MM.1S (cell line): ENCODE data around the gene RPL19.

Experiments used
- DNase-seq: peaks from one replicate; pipeline ENCODE4 v3.0.0-alpha.2; 2015
- H2AFZ ChIP-seq: fragments of 300-600 bp; sonication (generic); 2 replicates; pipeline ENCODE4 v1.6.0; 2016; ENCODE audit warnings: antibody characterized with exemption, low read length
- H3F3A ChIP-seq: fragments of 300-600 bp; sonication (generic); 2 replicates; pipeline ENCODE4 v1.6.1; 2016; ENCODE audit warnings: mild to moderate bottlenecking, antibody characterized with exemption, low read length, moderate library complexity, mixed read lengths; ENCODE audit not compliant: insufficient read depth
- H3K27ac ChIP-seq: fragments of 300-600 bp; sonication (generic); 2 replicates; pipeline ENCODE4 v1.5.1; 2016; ENCODE audit warnings: mild to moderate bottlenecking, low read length
- H3K27me3 ChIP-seq: fragments of 300-600 bp; sonication (generic); replicated peaks from 2 replicates; pipeline ENCODE4 v1.6.0; 2016; ENCODE audit warnings: low read length; ENCODE audit not compliant: insufficient read depth
- H3K36me3 ChIP-seq: fragments of 300-600 bp; sonication (generic); replicated peaks from 2 replicates; pipeline ENCODE4 v1.6.1; 2016; ENCODE audit warnings: mild to moderate bottlenecking, low read length, mixed read lengths; ENCODE audit not compliant: insufficient read depth
- H3K4me1 ChIP-seq: fragments of 300-600 bp; sonication (generic); 2 replicates; pipeline ENCODE4 v1.6.1; 2016; ENCODE audit warnings: low read length, mixed read lengths
- H3K4me2 ChIP-seq: fragments of 300-600 bp; sonication (generic); 2 replicates; pipeline ENCODE4 v1.6.0; 2016; ENCODE audit warnings: low read depth, low read length
- H3K4me3 ChIP-seq: fragments of 300-600 bp; sonication (generic); 2 replicates; pipeline ENCODE4 v1.5.1; 2016; ENCODE audit warnings: low read length, mixed read lengths
- H3K79me2 ChIP-seq: fragments of 300-600 bp; sonication (generic); 2 replicates; pipeline ENCODE4 v1.6.1; 2016; ENCODE audit warnings: mixed run types, low read length, mixed read lengths
- H3K9ac ChIP-seq: fragments of 300-600 bp; sonication (generic); 2 replicates; pipeline ENCODE4 v1.6.1; 2016; ENCODE audit warnings: low read length, mixed read lengths
- H3K9me2 ChIP-seq: fragments of 300-600 bp; sonication (generic); replicated peaks from 2 replicates; pipeline ENCODE4 v1.6.1; 2016; ENCODE audit warnings: mild to moderate bottlenecking, low read length, mixed read lengths; ENCODE audit not compliant: insufficient read depth
- H3K9me3 ChIP-seq: fragments of 300-600 bp; sonication (generic); replicated peaks from 2 replicates; pipeline ENCODE4 v1.6.1; 2016; ENCODE audit warnings: mild to moderate bottlenecking, low read length, mixed read lengths; ENCODE audit not compliant: insufficient read depth
- H4K20me1 ChIP-seq: fragments of 300-600 bp; sonication (generic); 2 replicates; pipeline ENCODE4 v1.6.1; 2016; ENCODE audit warnings: mild to moderate bottlenecking, low read length, moderate library complexity, mixed read lengths; ENCODE audit not compliant: insufficient read depth
- CTCF ChIP-seq: fragments of 300-600 bp; sonication (generic); IDR thresholded peaks from 2 replicates; pipeline ENCODE4 v1.5.1; 2016; ENCODE audit warnings: antibody characterized with exemption, low read length, mixed read lengths
- EZH2 ChIP-seq: fragments of 300-600 bp; sonication (generic); optimal IDR thresholded peaks from 2 replicates; pipeline ENCODE3; 2017; ENCODE audit warnings: low read depth, mild to moderate bottlenecking, antibody characterized with exemption, low read length, mixed read lengths
- EZH2phosphoT487 ChIP-seq: fragments of 300-600 bp; sonication (generic); IDR thresholded peaks from 2 replicates; pipeline ENCODE4 v1.6.1; 2018; ENCODE audit warnings: antibody characterized with exemption, low read length

Gene RPL19

GRCh38 chr17:39221572-39221971 is 21.5 kb downstream of the RPL19 start:
- Histone ChIP-seq H3K27me3 (peaks cover 50% of the 10 kb centered on the region), H3K27ac (no peak overlapping the region)

GRCh38 chr17:39222151-39222550 is 22.1 kb downstream of the RPL19 start:
- H3K4me3 ChIP-seq: no peak overlapping the region
- no peaks in the 10 kb centered on the region for H3F3A ChIP-seq
- no peak overlapping the region for H2AFZ ChIP-seq
- peaks cover 53% of the 10 kb centered on the region for H3K27me3 ChIP-seq
- TF ChIP-seq EZH2 (no peak), CTCF (no peak), EZH2phosphoT487 (no peak)
- H3K4me1 ChIP-seq: no peaks in the 10 kb centered on the region
- no peaks in the 10 kb centered on the region for H3K36me3 ChIP-seq
- H3K9me2 ChIP-seq: no peaks in the 10 kb centered on the region
- H3K4me2 ChIP-seq: no peak overlapping the region
- H3K9ac ChIP-seq: no peak overlapping the region
- no peaks in the 10 kb centered on the region for H3K79me2 ChIP-seq
- no peaks in the 10 kb centered on the region for H4K20me1 ChIP-seq
- DNase-seq: no peak
- no peak overlapping the region for H3K27ac ChIP-seq
- H3K9me3 ChIP-seq: no peaks in the 10 kb centered on the region

More at GRCh38 chr17:39221572-39221971, 21.5 kb downstream of the RPL19 start:
- no peaks in the 10 kb centered on the region for H3F3A ChIP-seq
- TF ChIP-seq EZH2phosphoT487: no peak
- TF ChIP-seq EZH2: no peak
- H4K20me1 ChIP-seq: no peaks in the 10 kb centered on the region
- no peaks in the 10 kb centered on the region for H3K4me1 ChIP-seq
- no peaks in the 10 kb centered on the region for H3K36me3 ChIP-seq
- no peak overlapping the region for H3K4me2 ChIP-seq
- H3K4me3 ChIP-seq: no peak overlapping the region
- H3K9me2 ChIP-seq: no peaks in the 10 kb centered on the region
- no peaks in the 10 kb centered on the region for H3K79me2 ChIP-seq
- H3K9me3 ChIP-seq: no peaks in the 10 kb centered on the region
- H2AFZ ChIP-seq: no peak overlapping the region
- no peak overlapping the region for H3K9ac ChIP-seq
- no peak for DNase-seq

GRCh38 chr17:39222866-39223834 is 23.1 kb downstream of the RPL19 start:
- no peak overlapping the region for H2AFZ ChIP-seq
- H4K20me1 ChIP-seq: no peaks in the 10 kb centered on the region

More at GRCh38 chr17:39222866-39223834, 23.1 kb downstream of the RPL19 start:
- no peak overlapping the region for H3K27ac ChIP-seq
- no peaks in the 10 kb centered on the region for H3K79me2 ChIP-seq
- H3K9me2 ChIP-seq: no peaks in the 10 kb centered on the region
- no peak overlapping the region for H3K4me2 ChIP-seq
- no peak overlapping the region for H3K4me3 ChIP-seq
- no peaks in the 10 kb centered on the region for H3K36me3 ChIP-seq
- TF ChIP-seq CTCF (no peak), EZH2 (no peak)
- no peaks in the 10 kb centered on the region for H3K9me3 ChIP-seq
- no peaks in the 10 kb centered on the region for H3F3A ChIP-seq
- H3K9ac ChIP-seq: no peak overlapping the region
- no peak for DNase-seq
- H3K27me3 ChIP-seq: peaks cover 53% of the 10 kb centered on the region
- no peaks in the 10 kb centered on the region for H3K4me1 ChIP-seq
